ENCODE measurements around the gene SCN2A.
"Not testable (repeated sequence)": the region's sequence is repeated elsewhere in the genome, so short reads cannot be mapped to it uniquely, and the experiment has no call there.

The SCN2A gene

GRCh38 chr2:165328272-165328671 lies 89.1 kb downstream of the SCN2A start:
- no peak for DNase-seq

- not testable (repeated sequence) for DNase-seq
Measured at GRCh38 chr2:165344276-165344675, 105.1 kb downstream of the SCN2A start.

- DNase-seq, result no peak
Measured at GRCh38 chr2:165348441-165348840, 109.2 kb downstream of the SCN2A start.

GRCh38 chr2:165349181-165349580 lies 110.0 kb downstream of the SCN2A start:
- DNase-seq, result no peak

- peak in 1 of 14 donors; percentile 43 for DNase-seq
Measured at GRCh38 chr2:165357758-165358157, 118.5 kb downstream of the SCN2A start.

GRCh38 chr2:165361514-165361913 lies 122.3 kb downstream of the SCN2A start:
- DNase-seq, result no peak

- no peak for DNase-seq
Measured at GRCh38 chr2:165369131-165369897, 130.1 kb downstream of the SCN2A start.

GRCh38 chr2:165369898-165370296 lies 130.7 kb downstream of the SCN2A start:
- DNase-seq, result no peak

GRCh38 chr2:165371356-165371755 lies 132.1 kb downstream of the SCN2A start:
- DNase-seq, result no peak

- no peak for DNase-seq
Measured at GRCh38 chr2:165373278-165374010, 134.2 kb downstream of the SCN2A start.

- no peak for DNase-seq
Measured at GRCh38 chr2:165376571-165376975, 137.4 kb downstream of the SCN2A start.

GRCh38 chr2:165382362-165382761 lies 143.1 kb downstream of the SCN2A start:
- no peak for DNase-seq

- no peak for DNase-seq
Measured at GRCh38 chr2:165390875-165391274, 151.7 kb downstream of the SCN2A start.

GRCh38 chr2:165391791-165392190 lies 152.6 kb downstream of the SCN2A start:
- no peak for DNase-seq

GRCh38 chr2:165398603-165399002 lies 159.4 kb downstream of the SCN2A start:
- DNase-seq, result not testable (repeated sequence)

GRCh38 chr2:165401285-165401852 lies 162.2 kb downstream of the SCN2A start:
- DNase-seq, result peak in 1 of 14 donors; percentile 39

- DNase-seq, result no peak
Measured at GRCh38 chr2:165402162-165402561, 162.9 kb downstream of the SCN2A start.

GRCh38 chr2:165406173-165406572 lies 167.0 kb downstream of the SCN2A start:
- DNase-seq, result no peak

GRCh38 chr2:165407466-165407865 lies 168.3 kb downstream of the SCN2A start:
- DNase-seq, result no peak

GRCh38 chr2:165408186-165408585 lies 169.0 kb downstream of the SCN2A start:
- DNase-seq, result no peak

GRCh38 chr2:165410276-165410675 lies 171.1 kb downstream of the SCN2A start:
- DNase-seq, result no peak

GRCh38 chr2:165414187-165414586 lies 175.0 kb downstream of the SCN2A start:
- DNase-seq, result no peak

GRCh38 chr2:165417009-165417408 lies 177.8 kb downstream of the SCN2A start:
- DNase-seq, result no peak

GRCh38 chr2:165420231-165420630 lies 181.0 kb downstream of the SCN2A start:
- DNase-seq, result no peak
